K562 (cell line): ENCODE measurements around the gene TMEM30A. TPM values are rescaled to one million over a fixed set of nuclear protein-coding genes. Genes with fewer than 3 reads are reported as not detected.

ENCODE experiments used
- ARID1B ChIP-seq: fragments of 450-650 bp; IDR thresholded peaks from 2 replicates; pipeline ENCODE4 v1.6.1; 2016; ENCODE audit warnings: antibody characterized with exemption, mild to moderate bottlenecking, inconsistent platforms
- CTBP1 ChIP-seq: fragments of 450-650 bp; IDR thresholded peaks from 2 replicates; pipeline ENCODE4 v1.6.1; 2016; ENCODE audit warnings: borderline replicate concordance
- EP400 ChIP-seq: fragments of 450-650 bp; IDR thresholded peaks from 2 replicates; pipeline ENCODE4 v1.6.1; 2017; ENCODE audit warnings: antibody characterized with exemption, mild to moderate bottlenecking, moderate library complexity
- ETV1 ChIP-seq: fragments of 450-650 bp; conservative IDR thresholded peaks from 2 replicates; pipeline ENCODE4 v1.6.1; 2016; ENCODE audit warnings: missing genetic modification characterization, control low read depth, low read depth, missing compliant biosample characterization
- GTF2F1 ChIP-seq: IDR thresholded peaks from 2 replicates; pipeline ENCODE4 v1.6.1; 2011; ENCODE audit warnings: low read depth, low read length, improper control_type of control experiment
- HDAC8 ChIP-seq: fragments of 450-650 bp; IDR thresholded peaks from 2 replicates; pipeline ENCODE4 v1.6.1; 2016; ENCODE audit warnings: mild to moderate bottlenecking, missing genetic modification characterization, moderate library complexity, missing compliant biosample characterization
- NCOR1 ChIP-seq: fragments of 450-650 bp; IDR thresholded peaks from 2 replicates; pipeline ENCODE4 v1.6.1; 2016; ENCODE audit warnings: mild to moderate bottlenecking, moderate library complexity
- NFATC3 ChIP-seq: fragments of 450-650 bp; IDR thresholded peaks from 2 replicates; pipeline ENCODE4 v1.6.1; 2017; ENCODE audit warnings: mild to moderate bottlenecking
- PHTF2 ChIP-seq: fragments of 250-450 bp; sonication (Bioruptor Pico); IDR thresholded peaks from 2 replicates; pipeline ENCODE4 v1.5.0; 2021; ENCODE audit warnings: mild to moderate bottlenecking
- RFX1 ChIP-seq: fragments of 450-650 bp; IDR thresholded peaks from 2 replicates; pipeline ENCODE4 v1.6.1; 2016; ENCODE audit warnings: mild to moderate bottlenecking, moderate library complexity
- SMARCB1 ChIP-seq: IDR thresholded peaks from 2 replicates; pipeline ENCODE4 v1.6.1; 2011; ENCODE audit warnings: improper control_type of control experiment, low read depth; ENCODE audit not compliant: insufficient read length
- ZNF239 ChIP-seq: fragments of 250-450 bp; sonication (Bioruptor Pico); IDR thresholded peaks from 2 replicates; pipeline ENCODE4 v1.4.0; 2020; ENCODE audit warnings: mild to moderate bottlenecking
- polyA plus RNA-seq, 8 experiments: library from polyadenylated mRNA; depleted of rRNA in 4 of 8; stranded (reverse) in 5 of 8; unstranded in 3 of 8; fragments of >200 nt; fragmentation: Nextera tagmentation in 2 of 8; fragmentation: Illumina TruSeq in 1 of 8; extraction: Ambion mirVana in 2 of 8; extraction: Trizol in 1 of 8; gene quantifications; 2 replicates each; pipeline versions ENCODE4 v1.2.1 to v1.2.3, GENCODE V29; 2011 to 2014; ENCODE audit warnings: inconsistent platforms in 1 of 8, missing spikeins in 1 of 8
- total RNA-seq, 7 experiments: library from RNA; depleted of rRNA in 6 of 7; stranded (reverse); fragments of >200 nt in 6 of 7; fragmentation: Illumina TruSeq in 2 of 7; extraction: Trizol in 2 of 7; gene quantifications; 2 replicates each; pipeline versions ENCODE4 v1.2.1 to v1.2.3, GENCODE V29; 2011 to 2021; ENCODE audit warnings: low replicate concordance in 1 of 7
- TF ChIP-seq, protein P1 (sequence below): fragments of 200-600 bp; sonication (generic); IDR thresholded peaks from one replicate; pipeline ENCODE4 v1.6.1; 2012; ENCODE audit warnings: mild to moderate bottlenecking, low read depth, low read length, inconsistent platforms
- TF ChIP-seq, protein P2 (sequence below): fragments of 450-650 bp; IDR thresholded peaks from 2 replicates; pipeline ENCODE4 v1.6.1; 2016; ENCODE audit warnings: borderline replicate concordance

Gene TMEM30A
- total and polyA plus RNA-seq, 9 of the 15 experiments (the other 6 are each of a cell fraction or from before 2014, with no cell fraction given) = 6.5 to 31.2 (median 16.3) TPM

DNA sequence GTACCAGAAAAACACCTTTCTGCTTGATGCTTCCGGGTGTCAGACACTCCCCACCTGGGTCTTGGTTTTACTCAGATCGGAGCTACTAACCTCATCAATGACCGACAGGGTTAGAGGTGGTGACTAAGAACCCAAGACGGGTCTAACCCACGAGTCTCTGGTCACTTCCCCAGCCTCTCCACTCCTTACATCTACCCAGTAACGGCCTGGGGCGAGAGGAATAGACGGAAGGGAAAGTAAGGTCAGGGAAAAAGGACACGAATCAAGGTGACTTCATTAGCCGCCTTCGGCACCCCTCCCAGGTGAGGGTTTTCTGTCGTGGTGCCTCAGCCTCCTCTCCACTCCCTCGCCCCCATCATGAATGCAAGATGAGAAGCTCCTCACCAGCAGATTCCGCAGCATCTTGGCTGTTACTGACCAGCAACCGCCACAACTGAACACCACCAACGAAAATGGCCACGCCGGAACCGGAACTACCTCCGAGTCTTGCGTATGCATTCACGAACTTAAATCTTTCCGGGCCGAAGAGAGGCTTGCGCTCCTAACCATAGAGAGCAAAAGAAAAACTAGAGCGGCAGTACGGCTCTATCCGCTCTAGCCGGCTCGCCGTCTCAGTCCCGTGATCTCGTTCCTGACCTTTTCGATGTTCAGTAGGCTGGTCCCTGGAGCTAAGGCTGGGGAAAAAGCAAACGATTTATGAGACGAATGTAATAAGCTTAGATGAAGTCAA is 41.1 kb downstream of the TMEM30A start, which contains the start of gene COX7A2 (continued):
- TF ChIP-seq ZNF239 (CRISPR knock-in tag) (no peak), RFX1 (no peak), EP400 (peak; percentile 90), PHTF2 (CRISPR knock-in tag) (no peak), SMARCB1 (no peak), ETV1 (tag) (peak; percentile 83), GTF2F1 (peak; percentile 62; the same call in 1 of the 2 replicates), ARID1B (peak; percentile 37; the same call in 1 of the 2 replicates), HDAC8 (tag) (0 out of 2 replicates have a peak, but pooled peaks have one; percentile 27), NFATC3 (0 out of 2 replicates have a peak, but pooled peaks have one; percentile 57), NCOR1 (0 out of 2 replicates have a peak, but pooled peaks have one; percentile 8), CTBP1 (peak; percentile 60; the same call in 1 of the 2 replicates)
- TF ChIP-seq, protein P1, sequence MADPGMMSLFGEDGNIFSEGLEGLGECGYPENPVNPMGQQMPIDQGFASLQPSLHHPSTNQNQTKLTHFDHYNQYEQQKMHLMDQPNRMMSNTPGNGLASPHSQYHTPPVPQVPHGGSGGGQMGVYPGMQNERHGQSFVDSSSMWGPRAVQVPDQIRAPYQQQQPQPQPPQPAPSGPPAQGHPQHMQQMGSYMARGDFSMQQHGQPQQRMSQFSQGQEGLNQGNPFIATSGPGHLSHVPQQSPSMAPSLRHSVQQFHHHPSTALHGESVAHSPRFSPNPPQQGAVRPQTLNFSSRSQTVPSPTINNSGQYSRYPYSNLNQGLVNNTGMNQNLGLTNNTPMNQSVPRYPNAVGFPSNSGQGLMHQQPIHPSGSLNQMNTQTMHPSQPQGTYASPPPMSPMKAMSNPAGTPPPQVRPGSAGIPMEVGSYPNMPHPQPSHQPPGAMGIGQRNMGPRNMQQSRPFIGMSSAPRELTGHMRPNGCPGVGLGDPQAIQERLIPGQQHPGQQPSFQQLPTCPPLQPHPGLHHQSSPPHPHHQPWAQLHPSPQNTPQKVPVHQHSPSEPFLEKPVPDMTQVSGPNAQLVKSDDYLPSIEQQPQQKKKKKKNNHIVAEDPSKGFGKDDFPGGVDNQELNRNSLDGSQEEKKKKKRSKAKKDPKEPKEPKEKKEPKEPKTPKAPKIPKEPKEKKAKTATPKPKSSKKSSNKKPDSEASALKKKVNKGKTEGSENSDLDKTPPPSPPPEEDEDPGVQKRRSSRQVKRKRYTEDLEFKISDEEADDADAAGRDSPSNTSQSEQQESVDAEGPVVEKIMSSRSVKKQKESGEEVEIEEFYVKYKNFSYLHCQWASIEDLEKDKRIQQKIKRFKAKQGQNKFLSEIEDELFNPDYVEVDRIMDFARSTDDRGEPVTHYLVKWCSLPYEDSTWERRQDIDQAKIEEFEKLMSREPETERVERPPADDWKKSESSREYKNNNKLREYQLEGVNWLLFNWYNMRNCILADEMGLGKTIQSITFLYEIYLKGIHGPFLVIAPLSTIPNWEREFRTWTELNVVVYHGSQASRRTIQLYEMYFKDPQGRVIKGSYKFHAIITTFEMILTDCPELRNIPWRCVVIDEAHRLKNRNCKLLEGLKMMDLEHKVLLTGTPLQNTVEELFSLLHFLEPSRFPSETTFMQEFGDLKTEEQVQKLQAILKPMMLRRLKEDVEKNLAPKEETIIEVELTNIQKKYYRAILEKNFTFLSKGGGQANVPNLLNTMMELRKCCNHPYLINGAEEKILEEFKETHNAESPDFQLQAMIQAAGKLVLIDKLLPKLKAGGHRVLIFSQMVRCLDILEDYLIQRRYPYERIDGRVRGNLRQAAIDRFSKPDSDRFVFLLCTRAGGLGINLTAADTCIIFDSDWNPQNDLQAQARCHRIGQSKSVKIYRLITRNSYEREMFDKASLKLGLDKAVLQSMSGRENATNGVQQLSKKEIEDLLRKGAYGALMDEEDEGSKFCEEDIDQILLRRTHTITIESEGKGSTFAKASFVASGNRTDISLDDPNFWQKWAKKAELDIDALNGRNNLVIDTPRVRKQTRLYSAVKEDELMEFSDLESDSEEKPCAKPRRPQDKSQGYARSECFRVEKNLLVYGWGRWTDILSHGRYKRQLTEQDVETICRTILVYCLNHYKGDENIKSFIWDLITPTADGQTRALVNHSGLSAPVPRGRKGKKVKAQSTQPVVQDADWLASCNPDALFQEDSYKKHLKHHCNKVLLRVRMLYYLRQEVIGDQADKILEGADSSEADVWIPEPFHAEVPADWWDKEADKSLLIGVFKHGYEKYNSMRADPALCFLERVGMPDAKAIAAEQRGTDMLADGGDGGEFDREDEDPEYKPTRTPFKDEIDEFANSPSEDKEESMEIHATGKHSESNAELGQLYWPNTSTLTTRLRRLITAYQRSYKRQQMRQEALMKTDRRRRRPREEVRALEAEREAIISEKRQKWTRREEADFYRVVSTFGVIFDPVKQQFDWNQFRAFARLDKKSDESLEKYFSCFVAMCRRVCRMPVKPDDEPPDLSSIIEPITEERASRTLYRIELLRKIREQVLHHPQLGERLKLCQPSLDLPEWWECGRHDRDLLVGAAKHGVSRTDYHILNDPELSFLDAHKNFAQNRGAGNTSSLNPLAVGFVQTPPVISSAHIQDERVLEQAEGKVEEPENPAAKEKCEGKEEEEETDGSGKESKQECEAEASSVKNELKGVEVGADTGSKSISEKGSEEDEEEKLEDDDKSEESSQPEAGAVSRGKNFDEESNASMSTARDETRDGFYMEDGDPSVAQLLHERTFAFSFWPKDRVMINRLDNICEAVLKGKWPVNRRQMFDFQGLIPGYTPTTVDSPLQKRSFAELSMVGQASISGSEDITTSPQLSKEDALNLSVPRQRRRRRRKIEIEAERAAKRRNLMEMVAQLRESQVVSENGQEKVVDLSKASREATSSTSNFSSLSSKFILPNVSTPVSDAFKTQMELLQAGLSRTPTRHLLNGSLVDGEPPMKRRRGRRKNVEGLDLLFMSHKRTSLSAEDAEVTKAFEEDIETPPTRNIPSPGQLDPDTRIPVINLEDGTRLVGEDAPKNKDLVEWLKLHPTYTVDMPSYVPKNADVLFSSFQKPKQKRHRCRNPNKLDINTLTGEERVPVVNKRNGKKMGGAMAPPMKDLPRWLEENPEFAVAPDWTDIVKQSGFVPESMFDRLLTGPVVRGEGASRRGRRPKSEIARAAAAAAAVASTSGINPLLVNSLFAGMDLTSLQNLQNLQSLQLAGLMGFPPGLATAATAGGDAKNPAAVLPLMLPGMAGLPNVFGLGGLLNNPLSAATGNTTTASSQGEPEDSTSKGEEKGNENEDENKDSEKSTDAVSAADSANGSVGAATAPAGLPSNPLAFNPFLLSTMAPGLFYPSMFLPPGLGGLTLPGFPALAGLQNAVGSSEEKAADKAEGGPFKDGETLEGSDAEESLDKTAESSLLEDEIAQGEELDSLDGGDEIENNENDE = no peak
- TF ChIP-seq, protein P2, sequence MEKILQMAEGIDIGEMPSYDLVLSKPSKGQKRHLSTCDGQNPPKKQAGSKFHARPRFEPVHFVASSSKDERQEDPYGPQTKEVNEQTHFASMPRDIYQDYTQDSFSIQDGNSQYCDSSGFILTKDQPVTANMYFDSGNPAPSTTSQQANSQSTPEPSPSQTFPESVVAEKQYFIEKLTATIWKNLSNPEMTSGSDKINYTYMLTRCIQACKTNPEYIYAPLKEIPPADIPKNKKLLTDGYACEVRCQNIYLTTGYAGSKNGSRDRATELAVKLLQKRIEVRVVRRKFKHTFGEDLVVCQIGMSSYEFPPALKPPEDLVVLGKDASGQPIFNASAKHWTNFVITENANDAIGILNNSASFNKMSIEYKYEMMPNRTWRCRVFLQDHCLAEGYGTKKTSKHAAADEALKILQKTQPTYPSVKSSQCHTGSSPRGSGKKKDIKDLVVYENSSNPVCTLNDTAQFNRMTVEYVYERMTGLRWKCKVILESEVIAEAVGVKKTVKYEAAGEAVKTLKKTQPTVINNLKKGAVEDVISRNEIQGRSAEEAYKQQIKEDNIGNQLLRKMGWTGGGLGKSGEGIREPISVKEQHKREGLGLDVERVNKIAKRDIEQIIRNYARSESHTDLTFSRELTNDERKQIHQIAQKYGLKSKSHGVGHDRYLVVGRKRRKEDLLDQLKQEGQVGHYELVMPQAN = peak; percentile 72; the same call in 1 of the 2 replicates
